HG03025 (cell line): ENCODE data around the gene PWWP2B.

Experiments used
- ATAC-seq: cut with Tn5 transposase; IDR thresholded peaks from one replicate; pipeline ENCODE4 v1.9.1; 2021; ENCODE audit warnings: mild to moderate bottlenecking, moderate library complexity; ENCODE audit not compliant: unreplicated experiment, low FRiP score

PWWP2B gene

DNA sequence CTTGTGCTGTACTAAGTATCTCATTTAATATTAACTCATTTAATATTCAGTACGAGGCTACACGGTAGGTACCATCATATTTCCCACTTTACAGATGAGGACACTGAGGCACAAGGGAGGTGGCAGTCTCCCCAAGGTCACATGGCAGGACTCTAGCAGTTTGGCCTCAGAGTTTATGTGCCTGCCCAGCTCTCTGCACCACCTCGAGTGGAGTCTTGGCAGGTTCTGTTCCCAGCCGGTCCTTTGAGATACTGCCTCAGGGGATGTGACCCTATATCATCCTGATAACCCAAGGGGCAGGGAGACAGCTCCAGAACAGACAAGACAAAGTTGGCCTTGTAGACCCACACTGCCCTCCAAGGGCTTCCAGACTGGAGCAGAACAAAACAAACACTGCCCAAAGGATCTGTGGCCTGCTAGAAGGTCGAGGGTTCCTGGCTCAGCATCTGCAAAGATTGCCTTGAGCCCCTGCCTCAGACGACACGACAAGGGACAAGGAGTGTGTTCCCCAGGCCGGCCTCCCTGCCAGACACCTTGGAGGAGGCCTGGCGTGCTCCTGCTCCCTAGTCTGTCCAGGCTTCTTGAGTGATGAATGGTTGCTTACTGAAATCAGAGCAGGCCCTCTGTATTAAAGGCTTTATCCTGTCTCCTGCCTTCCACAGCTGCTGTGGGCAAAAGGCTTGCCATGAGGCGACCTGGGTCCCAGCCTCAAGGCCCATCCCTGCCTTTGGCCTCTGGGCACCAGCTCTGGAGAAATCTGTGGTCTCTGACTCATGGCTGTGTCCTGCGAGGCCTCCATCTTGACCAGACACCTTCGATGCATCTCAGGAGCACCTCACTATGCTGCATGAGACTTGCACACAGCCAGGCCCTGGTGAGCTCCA is 3.9 kb upstream of the PWWP2B start:
- no peak for ATAC-seq

DNA sequence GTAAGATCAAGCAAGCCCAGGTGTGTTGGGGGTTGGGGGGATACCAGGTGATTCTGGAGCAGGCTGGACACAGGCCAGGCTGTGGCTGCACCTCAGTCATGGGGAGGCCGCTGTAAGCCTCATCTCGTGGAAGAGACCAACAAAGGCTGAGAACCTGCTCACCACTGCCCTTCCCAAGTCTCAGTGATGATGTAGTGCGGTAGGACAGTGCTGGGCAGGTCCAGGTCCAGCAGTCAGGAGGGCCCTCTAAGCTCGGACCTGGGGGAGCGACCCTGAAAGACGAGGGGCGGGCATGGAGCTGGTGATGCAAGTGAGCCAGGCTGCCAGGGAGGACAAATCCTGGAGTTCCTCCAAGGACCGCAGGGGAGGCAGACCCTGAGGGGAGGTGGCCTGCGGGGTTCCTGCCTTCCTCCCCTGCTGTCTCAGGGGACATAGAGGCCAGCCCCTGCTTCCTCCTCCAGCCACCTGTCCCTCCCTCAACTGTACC is 3.3 kb upstream of the PWWP2B start:
- ATAC-seq: no peak

DNA sequence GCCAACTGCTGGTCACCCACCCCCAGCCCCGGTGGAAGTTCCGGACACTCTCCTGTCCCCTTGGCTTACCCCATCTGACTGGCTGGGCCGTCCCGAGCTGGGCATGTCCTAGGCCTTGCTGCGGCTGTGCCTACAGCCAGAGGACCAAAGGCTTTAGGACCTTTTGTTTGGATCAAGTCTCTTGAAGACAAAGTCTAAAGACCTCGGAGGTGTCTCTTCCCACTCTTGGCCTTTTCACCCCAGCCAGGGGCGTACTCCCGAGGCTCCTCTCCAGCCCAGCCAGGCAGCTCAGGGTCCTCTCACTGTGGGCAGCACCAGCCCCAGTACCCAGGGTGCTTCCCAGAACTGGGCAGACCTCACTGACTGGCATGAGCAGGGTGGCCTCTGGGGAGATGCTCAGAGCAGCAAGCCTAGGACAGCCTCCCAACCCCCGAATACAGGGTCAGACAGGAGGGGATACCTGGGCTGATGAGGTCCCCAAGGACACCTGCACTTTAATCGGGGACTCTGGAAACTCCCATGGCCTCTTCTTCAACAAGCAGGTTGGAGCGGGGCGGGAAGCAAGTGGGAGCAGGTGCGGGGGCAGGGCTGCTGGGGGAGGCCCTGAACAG is 2.7 kb upstream of the PWWP2B start:
- no peak for ATAC-seq

DNA sequence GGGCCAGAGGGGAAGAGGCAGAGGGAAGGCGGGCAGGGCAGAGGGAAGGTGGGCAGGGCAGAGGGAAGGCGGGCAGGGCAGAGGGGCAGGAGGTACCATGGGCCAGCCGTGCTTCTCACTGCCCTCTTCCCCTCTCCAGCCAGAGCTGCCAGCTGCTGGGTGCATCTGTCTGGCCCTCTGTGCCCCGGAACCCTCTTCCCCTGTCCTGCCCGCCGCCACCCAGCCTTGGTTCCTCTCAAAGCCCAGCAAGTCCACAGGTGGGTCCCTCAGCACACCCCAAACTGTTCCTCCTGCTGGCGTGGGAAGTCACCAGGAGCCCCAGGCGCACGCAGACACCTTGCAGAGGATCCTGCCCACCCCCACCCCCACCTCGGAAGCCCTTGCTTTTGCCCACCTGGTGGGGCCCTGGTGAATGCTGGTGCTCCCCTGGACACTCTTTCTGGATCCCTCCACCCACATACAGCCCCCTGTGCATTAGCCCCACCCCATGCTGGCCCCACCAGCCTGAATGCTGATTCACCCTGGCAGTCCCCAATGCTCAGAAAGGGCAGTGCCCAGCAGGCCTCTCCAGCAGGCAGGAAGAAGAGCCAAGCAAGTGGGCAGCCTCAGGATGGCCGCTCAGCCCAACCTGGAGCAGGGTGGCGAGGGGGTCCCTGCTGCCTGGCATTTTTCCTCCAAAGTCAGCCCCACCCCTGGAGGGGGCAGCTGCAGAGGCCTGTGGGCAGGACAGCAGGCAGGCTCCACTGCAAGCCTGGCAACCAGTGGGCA is 1.9 kb upstream of the PWWP2B start:
- no peak for ATAC-seq

DNA sequence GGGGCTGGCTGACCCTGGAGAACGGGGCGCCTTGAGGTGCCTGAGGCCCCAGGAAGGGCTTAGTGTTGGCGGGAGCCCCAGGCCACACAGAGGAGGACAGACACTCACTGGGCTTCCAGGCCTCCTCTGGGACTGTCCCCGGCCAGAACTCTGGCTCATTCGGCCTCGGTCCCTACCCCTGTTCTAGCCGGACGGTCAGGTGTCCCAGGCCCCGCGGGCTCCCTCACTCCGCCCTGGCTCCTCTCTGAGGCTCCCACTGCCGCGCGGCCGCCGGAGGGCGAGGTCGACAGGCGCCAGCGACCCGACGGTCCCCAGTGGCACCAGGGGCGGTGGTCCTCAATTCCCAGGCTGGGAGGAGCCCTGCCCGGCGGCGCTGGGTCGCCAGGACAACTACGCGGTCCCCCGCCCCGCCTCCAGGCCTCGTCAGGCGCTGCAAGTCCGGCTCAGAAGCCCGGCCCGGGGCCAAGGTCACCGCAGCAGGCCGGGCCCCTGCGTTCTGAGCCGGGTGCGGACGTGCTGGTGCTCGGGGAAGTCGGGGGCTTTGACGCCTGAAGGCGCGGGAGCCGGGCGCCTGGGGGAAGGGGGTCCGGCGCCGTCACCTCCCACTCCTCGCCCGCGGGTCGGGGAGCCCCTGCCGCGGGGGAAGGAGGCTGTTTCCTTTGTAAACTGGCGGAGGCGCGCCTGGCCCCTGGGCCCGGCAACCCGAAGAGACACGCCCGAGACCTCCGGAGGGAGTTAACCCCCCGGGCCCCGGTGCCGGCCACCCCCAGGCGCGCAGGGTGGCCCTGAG is 1.1 kb upstream of the PWWP2B start:
- ATAC-seq: no peak

DNA sequence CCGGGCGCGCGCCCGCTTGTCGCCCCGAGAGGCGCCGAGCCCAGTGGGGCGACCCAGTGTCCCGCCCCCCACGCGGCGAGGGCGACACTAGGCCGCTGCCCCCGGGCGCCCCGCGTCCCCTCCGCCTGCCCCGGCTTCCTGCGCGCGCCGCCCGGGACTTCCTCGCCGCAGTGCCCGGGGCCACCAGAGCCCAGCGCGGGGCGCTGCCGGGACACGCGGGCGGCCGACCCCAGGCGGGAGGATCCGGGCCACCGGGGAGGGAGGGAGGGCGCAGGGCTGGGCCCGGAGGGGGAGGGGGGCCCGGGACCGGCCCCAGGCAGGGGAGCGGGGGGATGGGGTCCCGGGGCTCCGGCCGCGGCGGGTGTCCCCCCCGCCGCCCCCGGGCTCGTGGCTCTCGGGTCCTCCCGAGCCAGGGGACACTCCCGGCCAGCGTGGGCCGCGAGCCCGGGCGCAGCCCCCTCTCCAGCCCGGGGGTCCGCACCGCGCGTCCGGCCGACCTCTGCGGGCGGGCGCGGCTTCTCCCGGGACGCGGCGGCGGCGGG is 435 bp upstream of the PWWP2B start:
- ATAC-seq: no peak

DNA sequence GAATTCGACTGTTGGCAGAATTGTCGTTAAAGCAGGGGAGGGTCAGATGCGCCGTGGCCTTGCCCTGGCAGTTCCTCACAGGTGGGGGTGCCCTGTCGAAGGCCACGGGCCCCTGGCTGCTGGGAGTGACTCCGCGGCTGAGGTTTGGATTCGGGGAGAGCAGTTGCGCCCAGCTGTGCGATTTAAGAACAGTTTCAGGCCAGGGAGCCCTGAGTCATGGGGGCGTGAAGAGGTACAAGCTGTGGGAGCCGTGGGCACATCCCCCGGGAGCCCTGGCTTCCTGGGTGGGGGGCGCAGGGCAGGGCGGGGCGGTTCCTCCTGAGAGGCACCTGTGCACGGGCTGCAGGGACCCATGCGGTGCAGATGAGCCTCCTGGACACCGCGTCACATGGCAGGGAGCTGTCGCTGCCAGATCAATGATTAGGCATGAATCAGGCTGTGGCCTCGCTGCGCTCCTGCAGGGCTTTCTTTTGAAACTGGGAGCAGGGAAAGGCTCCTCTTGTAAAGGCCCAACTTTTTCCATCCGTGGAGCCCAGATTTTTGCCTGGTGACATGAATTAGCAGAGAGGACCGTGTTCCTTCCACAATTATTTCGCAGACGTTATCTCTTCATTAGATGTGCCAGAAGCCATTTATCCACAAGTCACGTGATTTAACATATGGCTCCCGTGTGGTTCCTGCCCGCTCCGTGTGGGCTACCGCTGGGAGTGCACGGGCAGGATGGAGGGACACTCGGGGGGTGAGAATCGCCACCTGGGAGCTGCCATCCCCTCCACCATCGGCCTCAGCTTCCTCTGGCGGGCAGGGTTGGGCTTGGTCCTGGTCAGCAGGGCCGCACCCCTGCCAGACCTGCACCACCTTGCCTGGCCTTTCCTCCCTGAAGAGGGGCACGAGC is 918 bp downstream of the PWWP2B start:
- ATAC-seq: no peak

DNA sequence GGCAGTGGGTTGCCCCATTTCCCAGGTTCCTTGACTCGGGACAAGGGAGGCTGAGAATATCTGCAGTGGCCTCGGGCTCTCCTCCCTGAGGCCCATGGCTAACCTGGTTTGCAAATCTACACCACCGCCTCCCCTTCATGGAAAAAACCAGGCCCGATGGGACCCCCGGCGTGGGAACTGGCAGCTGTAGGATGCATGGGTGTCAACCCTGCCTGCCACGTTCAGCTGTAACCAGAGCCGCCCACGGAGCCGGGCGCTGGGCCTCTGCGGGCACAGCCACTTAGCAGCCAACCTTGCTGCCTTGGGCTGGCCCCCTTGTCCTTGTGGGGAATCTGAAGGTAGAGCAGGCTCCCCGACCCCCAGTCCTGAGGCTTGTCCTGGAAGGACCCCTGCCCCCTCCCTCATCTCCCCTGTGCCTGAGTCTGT is 1.6 kb downstream of the PWWP2B start:
- ATAC-seq: no peak

DNA sequence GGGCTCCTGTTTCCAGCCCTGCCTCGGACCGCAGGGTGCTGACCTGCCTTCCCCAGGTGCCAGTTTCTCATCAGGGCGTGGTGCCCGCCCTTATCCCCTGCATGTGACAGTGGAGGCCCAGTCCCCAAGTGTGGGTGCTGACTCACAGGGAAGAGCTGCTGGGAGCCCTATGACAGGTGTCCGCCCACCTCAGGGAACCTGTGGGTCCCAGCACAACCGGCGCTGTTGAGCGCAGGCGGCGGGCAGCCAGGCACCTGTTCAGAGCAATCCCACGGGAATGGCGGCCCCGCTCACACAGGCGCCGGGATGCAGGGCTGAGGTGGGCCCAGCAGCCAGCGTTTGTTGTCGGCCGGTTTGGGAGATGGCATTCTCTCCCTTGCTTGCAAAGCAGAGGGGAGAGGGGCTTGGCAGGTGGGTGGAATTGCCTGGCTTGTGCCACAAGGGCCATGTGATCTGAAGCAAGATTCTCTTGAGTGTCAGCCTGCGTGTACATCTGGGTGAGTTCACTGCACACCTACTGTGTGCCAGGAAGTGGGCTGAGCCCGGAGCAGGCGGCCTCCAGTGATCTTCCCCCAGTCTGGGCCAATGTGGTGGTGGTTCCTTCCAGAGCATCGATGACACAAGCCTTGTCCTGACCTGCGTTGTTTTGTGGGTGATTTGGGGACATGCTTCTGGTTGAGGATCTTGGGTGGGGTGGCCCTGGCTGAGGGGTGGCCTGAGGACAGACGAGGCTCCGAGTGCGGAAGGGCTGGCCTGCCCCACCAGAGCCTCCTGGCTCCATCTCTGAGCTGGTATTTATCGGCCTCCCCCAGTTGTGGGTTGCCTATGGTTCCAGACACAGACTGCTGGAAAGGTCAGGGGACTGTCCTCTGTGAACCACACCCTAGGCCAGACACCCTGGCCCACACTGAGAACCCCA is 2.4 kb downstream of the PWWP2B start:
- no peak for ATAC-seq

DNA sequence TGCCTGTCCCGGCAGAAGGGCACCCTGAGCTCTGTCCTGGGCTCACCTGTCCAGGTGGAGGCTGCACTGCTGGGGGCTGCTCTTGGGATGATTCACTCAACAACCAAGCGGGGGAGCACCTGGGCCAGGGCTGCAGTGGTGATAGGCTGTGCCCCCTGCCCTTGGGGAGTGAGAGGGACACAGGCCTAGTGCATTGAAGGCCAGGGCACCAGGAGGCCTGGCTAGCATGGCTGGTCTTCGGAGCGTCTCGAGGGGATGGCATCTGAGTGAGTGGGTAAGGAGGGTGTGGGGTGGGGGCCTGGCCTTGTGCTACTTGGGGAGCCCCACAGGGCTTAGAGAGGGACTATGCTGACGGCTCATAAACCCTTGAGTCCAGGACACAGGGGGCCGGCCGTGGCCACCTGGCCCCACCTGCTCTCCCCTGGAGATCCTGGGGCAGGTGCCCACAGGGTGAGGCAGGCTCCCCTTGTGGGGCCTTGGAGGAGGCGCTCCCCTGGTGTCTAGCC is 3.1 kb downstream of the PWWP2B start:
- ATAC-seq: no peak

DNA sequence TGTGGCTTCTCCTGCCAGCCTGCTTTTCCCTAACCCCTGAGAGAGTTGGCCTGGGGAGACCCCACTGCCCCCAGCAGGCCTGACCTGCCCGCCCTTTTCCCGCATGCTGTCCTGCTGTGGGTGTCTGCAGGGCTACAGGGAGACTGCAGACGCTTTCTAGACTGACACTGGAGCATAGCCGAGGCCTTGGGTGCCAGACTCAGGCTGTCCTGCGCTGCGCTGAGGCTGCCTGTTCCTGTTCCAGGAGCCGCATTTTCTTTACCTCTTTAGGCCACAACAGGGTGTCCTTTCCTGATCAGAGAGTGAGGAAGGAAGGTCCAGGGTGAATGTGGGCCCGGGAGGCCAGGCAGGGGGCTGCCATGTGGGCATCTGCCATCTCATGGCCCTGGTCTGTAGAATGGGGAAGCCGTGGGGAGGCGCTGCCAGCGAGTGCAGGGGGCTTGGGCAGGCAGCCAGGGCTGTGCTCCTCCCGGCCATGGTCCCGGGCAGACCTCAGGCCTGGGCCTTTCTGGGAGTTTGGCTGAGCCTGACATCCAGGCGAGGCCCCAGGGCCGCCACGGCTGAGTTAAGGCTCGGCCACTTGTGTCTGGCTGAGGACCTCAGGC is 3.6 kb downstream of the PWWP2B start:
- no peak for ATAC-seq

DNA sequence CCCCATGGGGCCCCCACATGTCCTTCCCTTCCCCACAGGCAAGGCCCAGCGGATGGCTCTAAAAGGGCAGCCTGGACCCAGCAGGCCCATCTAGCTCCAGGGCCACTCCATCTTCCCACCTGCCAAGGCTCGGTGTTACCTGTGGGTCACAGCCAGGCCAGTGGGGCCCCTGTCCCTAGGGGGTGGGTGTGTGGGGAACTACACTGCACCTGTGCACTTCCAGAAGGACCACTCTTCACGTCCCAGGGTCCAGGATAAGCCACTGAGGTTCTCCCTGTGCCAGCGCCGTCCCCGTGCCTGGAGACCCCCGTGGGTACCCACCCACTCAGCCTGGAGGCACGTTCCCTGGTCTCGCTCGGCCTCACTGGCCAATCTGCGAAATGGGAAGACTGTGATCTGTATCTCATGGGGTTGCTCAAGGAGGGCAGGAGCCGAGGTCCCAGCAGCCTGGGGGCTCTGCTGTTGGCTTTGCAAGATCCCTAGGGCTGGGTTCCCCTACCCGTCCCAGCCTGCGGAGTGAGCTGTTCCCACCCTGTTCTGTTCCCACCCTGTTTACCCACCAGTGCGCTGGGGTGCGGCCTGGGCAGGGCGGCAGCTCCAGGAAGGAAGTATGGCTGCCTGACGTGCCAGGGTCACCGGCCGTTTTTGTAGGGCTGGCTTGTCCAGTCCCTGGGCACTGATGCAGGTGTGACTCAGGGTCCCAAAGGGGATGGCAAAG is 4.6 kb downstream of the PWWP2B start:
- no peak for ATAC-seq

DNA sequence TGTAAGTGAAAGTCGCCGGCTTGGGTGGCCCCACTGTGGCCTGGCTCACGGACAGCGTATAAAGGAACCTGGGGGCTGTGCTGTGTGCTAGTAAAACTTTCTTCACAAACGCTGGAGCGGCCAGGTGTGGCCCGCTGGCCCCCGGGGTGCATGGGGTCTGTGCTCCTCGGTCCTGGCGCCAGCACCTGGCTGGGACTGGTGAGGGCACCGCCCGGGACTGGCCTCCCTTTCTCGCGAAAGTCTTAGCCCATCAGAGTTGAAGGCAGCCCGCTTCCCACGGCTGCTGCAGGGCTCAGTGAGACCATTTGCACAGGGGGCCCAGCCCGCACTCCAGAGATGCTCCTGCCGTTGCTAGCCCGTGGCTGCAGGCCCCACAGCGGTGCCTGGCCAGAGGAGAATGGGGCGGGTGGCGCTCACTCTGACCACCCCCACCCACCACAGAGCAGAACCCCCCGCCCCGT is 5.8 kb downstream of the PWWP2B start:
- ATAC-seq: no peak

DNA sequence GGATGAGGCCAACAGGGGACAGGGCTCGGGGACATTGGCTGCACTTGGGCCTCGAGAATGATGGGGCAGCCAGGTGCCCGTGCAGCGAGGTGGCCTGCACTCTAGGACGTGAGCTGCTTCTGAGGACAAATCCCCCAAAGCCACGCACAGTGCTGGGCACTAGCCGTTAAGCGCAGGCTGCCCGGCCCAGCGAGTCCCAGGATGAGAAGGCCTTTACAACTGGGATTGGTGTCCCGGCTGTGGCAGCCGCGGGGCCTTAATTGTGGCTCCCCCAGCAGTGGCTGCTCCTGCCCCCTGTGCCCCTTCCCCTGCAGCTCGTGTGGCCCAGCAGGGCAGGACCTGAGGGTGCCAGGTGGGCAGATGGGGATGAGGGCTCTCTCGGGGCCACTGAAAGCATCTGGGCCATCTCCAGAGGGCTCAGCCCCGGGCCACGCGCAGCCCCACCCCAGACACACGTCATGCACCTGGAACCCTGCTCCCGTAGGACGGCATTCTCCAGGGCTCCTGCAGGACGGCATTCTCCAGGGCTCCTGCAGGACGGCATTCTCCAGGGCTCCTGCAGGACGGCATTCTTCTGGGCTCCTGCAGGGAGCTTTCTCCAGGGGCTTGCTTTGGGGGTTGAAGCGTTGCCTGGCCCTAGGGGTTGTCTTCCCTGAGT is 6.6 kb downstream of the PWWP2B start:
- no peak for ATAC-seq

DNA sequence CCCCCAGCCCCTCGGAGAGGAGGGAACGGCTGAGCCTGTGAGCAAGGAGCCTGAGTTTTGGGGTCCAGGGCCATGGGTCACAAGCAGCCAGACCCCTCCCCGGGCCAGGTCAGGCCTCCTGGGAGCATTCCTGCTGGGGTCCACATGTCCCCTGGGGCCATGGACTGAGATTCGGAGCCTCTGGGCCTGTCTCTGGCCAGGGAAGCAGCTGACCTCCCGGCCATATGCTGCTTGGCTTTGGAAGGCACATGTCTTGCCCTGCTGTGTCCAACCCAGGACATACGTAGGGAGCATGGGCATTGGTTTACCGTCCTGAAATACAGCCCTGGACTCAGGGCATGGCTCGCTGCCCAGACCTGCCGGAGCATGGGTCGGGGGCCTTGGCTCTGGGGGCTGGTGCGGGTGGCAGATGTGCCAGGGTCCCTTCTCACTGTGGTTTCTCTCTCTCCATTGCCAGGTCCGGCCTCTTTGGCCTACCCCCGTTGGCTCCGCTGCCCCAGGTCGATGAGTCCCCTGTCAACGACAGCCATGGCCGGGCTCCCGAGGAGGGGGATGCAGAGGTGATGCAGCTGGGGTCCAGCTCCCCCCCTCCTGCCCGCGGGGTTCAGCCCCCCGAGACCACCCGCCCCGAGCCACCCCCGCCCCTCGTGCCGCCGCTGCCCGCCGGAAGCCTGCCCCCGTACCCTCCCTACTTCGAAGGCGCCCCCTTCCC is 7.3 kb downstream of the PWWP2B start:
- no peak for ATAC-seq
